HG03571 (cell line): ENCODE results near the gene FHOD3.
A peak's percentile ranks its signal among the peaks of the same experiment; 100 is the strongest.

Source experiments
- ATAC-seq: cut with Tn5 transposase; IDR thresholded peaks from one replicate; pipeline ENCODE4 v1.9.1; 2021; ENCODE audit not compliant: unreplicated experiment

FHOD3 gene

DNA sequence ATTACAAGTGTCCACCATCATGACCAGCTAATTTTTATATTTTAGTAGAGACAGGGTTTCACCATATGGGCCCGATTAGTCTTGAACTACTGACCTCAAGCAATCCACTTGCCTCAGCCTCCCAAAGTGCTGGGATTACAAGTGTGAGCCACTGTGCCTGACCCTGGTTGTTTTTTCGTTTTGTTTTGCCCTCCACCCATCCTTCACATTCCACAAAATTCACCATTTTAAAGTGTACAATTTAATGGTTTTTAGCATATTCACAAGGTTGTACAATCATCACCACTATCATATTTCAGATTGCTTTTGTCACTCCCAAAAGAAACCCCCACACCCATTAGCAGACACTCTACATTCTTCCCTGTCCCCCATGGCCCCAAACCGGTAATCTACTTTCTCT lies 316.3 kb downstream of the FHOD3 start:
- ATAC-seq: no peak

DNA sequence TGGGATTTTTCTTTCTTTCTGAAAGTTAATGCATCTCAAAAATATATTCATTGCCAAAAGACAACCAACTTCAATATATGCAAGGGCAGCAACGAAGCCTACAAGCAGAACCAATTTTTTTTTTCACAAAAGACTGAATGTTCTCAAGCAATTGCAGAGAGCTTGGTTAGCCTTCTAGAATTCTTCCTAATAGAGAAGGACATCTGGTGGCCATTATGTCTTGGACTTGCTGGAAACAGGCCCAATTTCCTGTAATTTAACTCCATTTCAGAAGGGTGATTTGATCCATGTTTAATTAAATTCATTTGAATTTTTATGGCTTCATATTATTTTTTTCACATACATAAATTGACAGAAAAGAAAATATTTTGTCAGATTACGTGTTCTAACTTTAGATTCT lies 323.3 kb downstream of the FHOD3 start:
- no peak for ATAC-seq

GRCh38 chr18:36622610-36623009 lies 325.1 kb downstream of the FHOD3 start:
- ATAC-seq: no peak

DNA sequence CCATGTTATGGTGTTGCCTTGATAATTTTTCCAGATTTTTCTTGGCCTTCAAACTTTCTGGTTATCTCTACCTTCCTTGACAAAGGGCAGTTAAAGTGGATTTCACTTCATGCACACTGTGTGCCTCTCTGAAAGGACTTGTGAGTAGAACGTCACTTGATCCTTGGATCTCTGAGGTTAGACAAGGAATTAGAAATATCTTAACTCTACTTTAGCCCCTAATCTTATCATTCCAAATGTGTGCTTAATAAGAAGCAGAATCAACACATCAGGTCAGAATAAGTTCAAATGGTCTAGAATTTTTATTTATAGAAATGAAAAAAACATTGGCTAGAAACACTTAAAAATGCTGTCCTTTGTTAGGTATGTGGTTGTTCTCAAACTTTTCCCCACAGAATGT lies 325.6 kb downstream of the FHOD3 start:
- no peak for ATAC-seq

DNA sequence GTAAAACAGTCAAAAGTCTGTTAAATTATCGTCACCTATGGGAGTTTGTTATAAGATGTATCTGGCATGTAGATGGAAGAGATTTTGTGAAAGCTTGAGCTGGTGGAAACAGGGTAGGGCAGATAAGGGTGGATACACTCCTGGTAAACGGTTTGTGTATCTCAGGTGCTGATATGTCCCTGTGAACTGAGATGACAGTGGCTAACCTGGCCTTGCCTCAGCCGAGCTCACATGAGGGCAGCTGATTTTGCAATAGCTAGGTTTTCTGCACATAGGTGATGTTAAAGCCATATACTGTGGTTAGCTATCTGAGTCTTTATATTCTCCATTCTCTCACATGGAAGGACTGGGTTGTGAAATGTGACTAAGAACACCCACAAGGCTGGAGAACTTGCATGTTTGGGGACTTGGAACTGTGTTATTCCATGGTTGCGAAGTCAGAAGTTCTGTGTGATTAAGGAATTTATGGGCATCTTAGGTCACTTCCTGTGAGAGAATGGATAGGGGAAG lies 326.2 kb downstream of the FHOD3 start:
- ATAC-seq: no peak

- no peak for ATAC-seq
Measured at GRCh38 chr18:36624451-36625167, 327.1 kb downstream of the FHOD3 start.

- no peak for ATAC-seq
Measured at GRCh38 chr18:36625386-36625785, 327.9 kb downstream of the FHOD3 start.

- ATAC-seq: no peak
Measured at GRCh38 chr18:36627637-36628036, 330.1 kb downstream of the FHOD3 start.

- no peak for ATAC-seq
Measured at GRCh38 chr18:36628435-36629137, 331.1 kb downstream of the FHOD3 start.

DNA sequence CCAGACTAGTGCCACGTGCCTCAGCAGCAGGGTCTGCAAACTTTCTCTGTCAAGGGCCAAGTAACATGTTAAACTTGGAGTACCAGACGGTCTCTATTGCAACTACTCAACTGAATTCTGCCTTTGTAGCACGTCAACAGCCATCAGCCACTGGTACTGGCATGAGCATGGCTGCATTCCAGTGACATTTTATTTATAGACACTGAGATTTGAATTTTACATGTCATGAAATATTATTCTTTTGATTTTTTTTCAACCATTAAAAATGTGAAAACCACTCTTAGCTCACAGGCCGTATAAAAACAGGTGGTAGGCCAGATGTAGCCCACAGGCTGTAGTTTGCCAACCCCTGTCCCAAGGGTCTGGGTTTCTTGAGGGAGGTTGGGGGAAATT lies 331.6 kb downstream of the FHOD3 start:
- no peak for ATAC-seq

- no peak for ATAC-seq
Measured at GRCh38 chr18:36629836-36630235, 332.3 kb downstream of the FHOD3 start.

DNA sequence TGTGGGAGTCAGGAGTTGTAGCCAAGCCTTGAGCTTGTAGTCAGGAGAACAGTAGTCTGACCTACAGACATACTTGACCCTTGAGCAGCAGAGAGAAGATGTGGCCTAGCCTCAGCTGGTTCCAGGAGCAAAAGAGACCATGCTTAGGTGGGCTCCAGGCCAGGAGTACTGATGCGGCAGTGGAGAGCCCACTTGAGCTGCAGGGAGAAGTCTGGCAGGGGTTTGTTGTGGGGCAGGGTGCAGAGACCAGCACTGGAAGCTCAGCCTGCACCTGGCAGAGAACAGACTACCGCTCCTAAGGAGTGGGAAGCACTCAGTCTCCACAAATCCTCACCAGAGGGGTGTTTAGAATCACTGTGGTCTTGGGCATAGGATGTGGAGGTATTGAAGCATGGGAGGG lies 333.4 kb downstream of the FHOD3 start:
- ATAC-seq: no peak

DNA sequence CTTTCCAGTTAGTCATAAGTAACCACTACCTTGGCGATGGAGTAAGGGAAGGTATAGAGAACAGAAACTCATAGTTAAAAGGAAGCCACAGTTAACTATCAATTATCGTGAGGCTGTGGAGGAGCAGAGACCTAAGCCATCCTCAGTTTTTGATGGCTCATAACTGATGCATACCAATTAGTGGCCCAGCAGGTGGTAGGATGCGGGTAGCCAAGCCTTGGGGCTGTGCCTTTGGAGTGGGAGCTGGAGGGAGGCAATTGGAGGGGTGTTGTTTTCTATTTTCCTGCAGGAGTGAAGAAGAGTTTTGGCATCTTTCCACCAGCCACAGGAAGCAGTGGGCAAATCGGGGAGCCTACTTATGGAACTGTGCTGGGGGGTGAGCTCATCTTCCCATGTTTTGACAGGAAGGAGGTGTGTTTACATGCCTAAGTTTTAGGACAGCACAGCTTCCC lies 336.5 kb downstream of the FHOD3 start:
- ATAC-seq: peak; percentile 36

DNA sequence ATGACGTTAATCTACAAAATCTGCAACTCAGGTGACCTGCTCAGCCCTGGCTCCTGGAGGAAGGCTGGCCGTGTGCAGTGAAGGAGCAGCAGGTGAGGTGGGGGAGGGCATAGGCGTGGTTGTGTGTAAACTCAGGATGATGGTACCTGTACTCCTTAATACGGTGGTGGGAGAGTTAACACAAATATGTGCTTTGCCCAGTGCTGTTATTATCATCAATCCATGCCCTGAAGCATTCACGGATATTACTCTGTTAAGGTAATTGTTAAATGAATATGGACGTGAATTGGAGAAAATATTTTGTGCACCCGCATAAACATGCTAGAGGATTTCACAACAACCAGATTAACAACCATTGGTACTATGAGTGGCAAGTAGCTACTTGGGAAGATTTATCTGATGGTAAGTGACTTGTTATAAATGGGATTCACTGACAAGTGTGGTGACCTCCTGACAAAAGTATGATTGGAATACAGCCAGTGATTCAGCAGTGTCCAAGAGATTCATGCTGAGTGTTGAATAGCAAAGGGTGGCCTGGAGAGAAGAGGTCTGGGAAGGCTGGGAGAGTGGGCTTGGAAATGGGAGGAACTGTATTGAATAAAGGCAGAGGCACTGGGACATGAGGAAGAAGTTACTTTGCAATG lies 337.2 kb downstream of the FHOD3 start:
- ATAC-seq: no peak

GRCh38 chr18:36635414-36636096 lies 338.0 kb downstream of the FHOD3 start:
- peak; percentile 32 for ATAC-seq

DNA sequence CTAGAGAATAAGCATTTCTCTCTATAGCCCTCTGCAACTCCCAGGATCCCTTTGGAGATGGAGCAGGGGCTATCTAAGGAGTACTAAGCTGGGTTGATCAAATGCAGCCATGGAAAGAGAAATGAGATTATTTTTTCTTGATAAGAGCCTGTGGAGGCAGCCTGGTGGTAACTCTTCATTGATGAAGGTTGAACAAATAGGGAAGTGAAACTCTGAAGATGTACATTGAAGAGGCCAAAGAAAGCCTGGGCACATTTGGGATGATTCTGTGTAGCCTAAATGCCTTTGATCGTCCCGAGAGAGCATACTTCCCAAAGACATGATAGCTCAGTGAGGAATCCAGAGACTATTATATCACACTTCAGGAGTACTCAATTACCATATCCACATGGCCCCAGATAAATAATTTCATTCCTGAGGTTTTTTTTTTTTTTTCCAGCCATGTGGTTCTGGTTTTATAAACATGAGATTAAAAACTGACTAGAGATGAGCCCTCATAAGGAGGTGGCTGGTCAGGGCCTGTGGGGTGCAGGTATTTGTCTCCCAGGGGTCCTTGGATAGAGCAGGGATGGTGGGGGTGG lies 338.8 kb downstream of the FHOD3 start:
- peak; percentile 34 for ATAC-seq

GRCh38 chr18:36638224-36638623 lies 340.7 kb downstream of the FHOD3 start:
- ATAC-seq: peak; percentile 86

DNA sequence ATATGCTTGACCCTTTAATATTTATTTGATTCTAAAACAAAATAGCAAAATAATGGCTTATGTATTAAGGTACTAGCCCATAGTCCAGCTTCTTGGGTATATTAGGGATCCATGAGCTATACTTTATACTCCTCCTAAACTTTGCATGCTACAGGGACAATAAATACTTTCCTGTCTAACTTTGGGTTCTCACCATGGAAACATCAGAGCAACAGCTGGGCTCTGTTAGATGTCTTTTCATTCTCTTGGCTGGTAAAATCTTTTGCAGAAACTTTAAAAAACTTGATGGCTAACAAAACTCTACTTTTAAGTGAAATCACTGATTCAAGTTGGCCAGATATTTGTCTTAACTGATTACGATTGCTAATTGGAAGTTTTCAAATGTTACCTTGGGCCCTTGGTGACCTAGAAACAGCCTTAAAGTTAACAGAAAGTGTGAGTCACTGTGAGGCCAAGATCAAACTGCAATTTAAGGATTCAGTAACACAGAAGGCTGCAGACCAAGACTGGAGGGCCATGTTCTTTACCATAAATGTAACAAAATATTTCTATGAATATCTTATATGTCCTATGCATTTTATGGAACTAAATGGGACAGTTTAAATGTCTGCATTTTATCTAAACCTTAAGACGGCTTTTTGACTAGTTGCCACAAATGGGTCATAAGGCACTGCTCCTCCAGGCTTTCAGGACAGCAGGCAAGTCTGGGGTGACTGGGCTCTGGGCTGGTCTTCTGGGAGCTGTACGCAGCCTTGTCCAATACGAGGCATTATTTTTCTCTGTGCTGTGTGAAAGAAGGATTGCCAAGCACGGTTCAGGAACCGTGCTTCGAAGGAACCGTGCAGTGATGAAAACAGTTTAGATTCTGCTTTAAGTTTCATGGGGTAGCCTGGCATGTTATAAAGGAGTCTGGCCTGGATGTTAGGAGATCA lies 342.8 kb downstream of the FHOD3 start:
- no peak for ATAC-seq

DNA sequence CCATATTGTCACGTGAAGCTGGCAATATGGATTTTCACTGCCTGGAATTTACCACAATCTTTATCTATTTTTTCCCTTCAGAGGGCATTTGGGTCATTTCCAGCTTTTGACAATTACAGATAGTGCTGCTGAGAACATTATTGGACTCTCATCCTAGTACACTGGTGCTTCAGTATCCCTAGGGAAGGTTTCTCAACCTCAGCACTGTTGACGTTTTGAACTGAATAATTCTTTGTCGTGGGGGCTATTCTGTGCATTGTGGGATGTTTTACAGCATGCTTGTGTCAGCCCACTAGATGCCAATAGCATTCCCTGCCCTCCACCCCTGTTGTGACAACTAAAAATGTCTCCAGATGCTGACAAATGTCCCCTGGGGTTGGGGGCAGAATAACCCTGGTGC lies 345.5 kb downstream of the FHOD3 start:
- no peak for ATAC-seq

- ATAC-seq: no peak
Measured at GRCh38 chr18:36648803-36649202, 351.3 kb downstream of the FHOD3 start.
